Hematopoietic multipotent progenitor cell (in vitro differentiated cells): ENCODE results near the gene NPB. TPM values are rescaled to one million over a fixed set of nuclear protein-coding genes. Genes with fewer than 3 reads are reported as not detected.

ENCODE experiments used
- DNase-seq, 3 donors: peaks; one replicate each; pipeline ENCODE4 v3.0.0-alpha.2; 2011 to 2015; ENCODE audit warnings: low read depth in 2 of 3, low spot score in 2 of 3
- total RNA-seq: library from RNA; depleted of rRNA; stranded (reverse); fragments of >200 nt; gene quantifications from one replicate; pipeline ENCODE4 v1.2.3, GENCODE V29; 2012

The NPB gene
- total RNA-seq, 1 donor, result 0.54 TPM

DNA sequence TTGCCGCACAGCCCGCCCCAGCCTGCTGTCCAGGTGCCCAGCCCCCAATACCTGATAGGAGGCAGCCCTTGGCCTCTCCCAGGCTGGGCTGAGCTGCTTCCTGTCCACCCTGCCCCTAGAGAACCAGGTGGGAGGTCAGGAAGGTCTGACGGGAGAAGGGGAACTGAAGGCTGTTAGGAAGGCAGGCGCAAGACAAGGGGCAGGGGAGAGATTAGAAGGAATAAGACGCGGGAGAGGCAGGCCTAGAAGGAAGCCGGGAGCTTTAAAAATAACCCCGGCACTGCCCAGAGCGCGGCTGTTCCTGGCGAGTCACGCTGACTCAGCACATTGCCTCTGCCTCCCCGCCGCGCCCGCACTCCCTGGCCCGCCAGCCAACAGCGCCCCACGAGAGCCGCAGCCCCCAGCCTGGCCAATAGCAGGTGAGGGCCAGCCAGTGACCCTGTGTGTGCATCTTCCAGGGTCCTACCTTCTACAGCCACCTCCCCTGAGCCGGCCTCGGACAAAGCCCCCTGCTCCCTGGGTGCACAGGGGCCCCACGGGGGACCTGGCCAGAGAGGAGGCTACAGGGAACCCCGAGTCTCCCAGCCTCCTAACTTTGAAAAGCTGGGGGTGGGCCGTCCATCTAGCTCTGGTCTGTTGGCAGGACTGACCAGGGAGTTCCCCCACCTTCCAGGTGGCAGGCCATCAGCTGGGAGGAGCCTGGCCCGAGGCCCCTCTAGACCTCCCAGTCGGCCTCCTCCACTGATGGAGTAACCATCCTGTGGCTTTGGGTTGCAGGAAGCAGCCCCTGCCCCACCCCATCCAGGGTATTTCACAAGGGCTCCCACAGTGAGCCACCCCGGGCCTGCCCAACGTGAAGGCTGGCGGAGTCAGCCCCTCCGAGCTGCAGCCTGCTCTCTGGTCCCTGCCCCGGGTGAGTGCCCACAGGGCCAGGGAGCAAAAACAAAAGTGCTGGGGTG, 21.5 kb downstream of the NPB start:
- DNase-seq, result peak in 2 of 3 donors; percentile 83 to 86

DNA sequence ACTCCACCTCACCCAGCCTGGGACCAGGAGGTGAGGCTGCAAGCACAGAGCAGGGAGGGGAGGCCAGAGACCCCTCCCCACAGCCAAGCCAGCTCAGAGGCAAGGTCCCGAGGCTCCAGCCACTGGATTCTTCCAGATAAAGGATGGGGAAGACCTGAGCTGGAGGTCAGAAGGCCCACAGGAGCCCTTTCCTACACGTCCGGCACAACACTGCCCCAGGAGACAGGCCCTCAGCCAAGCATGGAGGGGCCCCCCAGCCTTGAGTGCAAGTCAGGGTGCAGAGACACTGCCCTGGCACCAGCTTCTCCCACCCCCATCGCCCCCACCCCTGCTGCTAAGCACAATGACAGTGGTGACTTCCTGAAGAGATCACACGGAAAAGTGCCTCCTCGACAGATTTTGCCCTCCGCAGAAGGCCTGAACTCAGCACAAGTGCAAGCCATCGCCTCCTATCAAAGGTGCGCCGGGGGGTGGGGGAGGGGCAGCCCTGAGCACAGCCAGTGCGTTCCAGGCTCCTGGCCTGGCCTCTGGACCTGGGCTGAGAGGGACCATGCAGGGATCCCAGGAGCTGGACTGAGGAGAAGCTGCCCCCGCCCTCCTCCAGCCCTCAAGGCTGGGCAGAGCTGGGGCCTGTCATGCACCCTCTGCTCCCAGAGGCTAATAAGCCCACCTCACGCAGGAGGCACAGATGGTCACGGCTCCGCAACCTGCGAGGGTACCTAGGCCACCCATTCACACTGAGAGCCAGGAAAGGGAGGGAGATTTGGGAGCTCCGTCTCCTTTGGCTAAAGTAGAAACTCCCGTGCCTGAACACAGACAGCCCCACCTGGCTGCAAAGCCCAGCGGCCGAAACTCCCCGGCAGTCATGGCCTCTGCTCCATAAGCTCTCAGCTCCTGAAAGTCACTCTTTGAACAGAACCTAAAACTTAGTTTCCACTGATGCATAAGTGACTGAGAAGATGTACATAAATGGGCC, 22.8 kb downstream of the NPB start:
- DNase-seq, result no peak

GRCh38 chr17:81925860-81926450, 23.9 kb downstream of the NPB start:
- DNase-seq, result no peak

DNA sequence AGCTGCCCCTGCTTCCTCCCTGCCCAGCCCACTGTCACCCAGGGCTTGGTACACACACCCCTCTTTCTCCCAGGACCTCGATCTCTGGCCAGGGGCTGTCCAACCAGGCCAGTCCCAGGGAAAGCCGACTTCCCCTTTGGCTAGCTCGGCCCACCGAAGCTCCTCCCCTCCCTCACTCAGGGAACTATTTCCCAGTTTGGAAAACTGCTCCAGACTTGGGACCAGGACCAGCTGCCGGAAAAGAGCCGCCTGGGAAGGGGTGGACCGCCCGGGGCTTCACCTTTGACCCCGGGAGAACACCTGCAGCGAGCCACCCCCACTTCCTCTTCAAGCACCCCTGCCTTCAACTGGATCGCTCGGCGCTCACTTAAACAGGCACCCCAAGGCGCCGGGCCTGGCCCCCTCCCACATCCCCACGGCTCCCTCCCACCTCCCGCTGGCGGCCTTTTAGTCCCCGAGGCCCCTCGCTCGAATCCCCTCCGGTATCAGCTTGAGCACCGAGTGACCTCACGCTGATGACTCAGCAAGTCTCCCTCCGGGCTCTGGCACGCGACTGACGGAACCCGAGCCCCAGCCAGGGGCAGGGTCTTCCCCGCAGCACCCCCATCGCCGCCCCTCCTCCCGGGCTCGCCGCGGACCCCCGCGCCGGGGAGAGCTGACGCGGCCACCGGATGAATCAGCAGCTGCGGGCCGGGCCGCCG, 24.6 kb downstream of the NPB start:
- DNase-seq, result peak; percentile 31 to 93 (median 88)

DNA sequence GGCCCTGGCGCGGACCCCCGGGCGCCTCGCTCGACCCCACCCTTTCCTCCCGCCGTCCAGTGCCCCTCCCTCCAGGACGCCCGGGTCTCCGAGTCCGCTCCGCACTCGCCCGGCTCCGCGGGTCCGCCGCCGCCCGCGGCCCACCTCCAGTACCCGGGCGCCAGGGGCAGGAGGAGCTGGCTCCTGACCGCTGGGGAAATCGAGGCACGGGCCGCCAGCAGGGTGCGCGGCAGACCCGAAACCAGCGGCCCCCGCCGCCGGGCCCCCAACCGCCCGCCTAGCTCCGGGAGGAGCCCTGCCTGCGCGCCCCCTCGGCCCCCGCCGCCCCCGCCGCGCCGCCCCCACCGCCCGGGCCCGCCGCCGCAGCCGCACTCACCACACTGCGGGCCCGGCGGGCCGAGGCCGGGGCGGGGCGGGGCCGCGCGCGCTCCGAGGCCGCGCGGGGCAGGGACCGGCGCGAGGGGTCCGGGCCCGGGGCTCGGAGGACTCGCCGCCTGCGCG, 25.2 kb downstream of the NPB start:
- DNase-seq, result no peak

GRCh38 chr17:81927653-81928543, 25.9 kb downstream of the NPB start, which contains the start of gene MAFG:
Gene MAFG, minus strand, starts transcription at chr17:81927735. Its CDS starts 4,550 bp downstream, at chr17:81923185.
- peak; percentile 90 to 96 (median 93) for DNase-seq

DNA sequence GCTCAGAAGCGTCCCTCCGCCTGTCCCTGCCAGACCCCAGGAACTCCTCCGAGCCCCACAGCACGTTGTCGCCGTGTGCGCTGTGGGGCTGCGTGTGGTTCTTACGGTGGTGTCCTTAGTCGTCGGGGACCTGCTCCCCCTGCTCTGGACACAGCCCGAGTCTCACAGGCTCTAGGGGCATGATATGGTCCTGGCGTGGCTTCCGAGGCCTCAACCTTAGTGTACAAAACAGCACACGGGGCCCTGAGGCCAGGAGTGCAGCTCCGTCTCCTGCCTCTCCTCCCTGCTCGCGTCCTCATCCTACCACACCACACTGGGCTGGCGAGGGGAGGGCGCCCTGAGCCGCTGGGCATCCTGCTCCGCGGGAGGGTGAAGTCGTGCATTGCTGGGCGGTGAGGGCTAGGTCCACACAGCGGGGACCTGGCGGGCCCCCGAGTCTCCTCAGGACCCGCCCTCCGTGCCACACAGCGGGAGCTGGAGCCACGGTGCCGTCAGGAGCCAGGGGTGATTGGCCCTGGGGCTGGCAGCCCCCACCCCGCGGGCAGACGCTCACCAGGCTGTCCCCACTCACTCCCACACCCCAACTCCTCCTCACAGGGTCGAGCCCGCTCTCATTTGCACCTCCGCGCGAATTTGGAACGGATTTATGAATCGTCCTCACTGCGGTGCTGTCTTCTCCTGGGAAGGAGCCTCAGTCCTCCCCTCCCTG, 26.7 kb downstream of the NPB start:
- no peak for DNase-seq

- no peak for DNase-seq
These were observed 27.5 kb downstream of the NPB start for GRCh38 chr17:81929253-81930141.

DNA sequence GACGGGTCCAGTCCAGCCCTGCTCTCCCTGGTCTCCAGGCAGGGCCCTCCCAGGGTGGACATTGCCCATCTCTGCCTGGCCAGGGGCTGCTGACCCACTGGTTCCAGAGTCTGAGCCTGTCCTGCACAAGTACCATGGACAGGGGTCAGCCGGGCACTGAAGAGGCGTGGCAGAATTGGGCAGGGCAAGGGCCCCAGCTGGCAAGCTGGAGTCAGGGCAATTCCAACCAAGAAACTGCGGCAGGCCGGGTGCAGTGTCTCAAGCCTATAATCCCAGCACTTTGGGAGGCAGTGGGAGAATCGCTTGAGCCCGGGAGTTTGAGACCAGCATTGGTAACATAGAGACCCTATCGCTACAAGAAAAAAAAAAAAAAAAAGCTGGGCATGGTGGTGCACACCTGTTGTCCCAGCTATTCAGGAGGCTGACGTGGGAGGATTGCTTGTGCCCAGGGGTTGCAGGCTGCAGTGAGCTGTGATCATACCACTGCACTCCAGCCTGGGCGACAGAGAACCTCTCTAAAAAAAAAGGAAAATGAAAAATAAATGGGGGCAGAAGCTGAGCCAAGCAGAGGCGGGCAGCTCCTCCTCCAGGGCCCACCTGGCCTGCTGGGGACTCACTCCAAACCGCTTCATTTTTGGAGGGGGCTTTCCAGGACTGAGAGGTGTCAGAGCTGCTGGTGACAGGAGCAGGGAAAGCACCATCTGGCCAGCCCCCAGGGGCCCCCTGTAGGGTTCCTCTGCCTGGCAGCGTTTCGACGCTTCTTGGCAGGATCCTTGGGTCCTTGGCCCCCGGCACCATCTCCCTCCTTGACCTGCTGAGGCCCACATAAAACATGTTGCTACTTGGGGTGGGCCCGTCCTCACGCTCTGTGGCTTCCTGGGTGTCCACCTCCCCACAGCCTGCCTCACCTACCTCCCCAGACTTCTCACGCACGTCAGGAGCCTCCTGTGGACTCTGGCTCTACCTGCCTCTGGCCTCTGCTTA, 28.4 kb downstream of the NPB start:
- DNase-seq, result peak in 2 of 3 donors; percentile 43 to 47

GRCh38 chr17:81931189-81931556, 29.1 kb downstream of the NPB start:
- DNase-seq, result no peak

DNA sequence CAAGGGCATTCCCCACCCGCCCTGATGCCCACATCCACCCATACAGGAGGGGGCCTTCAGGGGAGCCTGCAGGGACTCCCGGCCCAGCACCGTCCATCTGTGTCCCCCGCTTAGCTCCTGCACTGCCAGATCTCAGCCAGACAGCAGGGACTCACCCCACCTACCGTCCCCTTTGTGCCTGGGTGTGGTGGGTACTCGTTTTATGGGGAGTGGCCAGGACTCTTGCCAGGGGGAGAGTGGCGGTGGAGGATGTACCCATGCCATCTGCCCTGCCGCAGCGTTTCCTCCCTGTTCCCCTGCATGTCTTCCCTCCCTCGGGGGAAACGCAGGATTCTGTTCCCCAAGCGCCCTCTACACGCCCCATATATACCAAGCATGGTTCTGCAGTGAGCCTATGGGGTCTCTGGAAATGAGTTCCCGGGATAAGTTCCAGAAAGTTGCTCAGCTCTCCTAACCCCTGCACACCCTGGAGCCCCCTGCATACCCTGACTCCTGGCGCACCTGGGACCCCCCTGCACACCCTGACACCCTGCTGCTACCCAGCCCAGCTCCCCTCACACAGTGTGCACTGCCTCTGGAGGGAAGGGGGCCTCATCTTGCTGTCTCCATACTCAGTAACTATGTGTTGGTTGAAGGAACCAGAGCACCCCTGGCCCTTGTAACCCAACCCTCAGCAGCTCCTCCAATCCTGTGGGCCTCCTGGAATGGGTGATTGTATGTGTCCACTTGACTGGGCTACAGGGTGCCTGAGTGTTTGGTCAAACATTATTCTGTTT, 29.7 kb downstream of the NPB start:
- DNase-seq, result no peak

- DNase-seq, result no peak
These were observed 30.4 kb downstream of the NPB start for GRCh38 chr17:81932333-81932983.

GRCh38 chr17:81933178-81933699, 31.2 kb downstream of the NPB start:
- DNase-seq, result no peak

- DNase-seq, result no peak
These were observed 32.2 kb downstream of the NPB start for GRCh38 chr17:81934098-81934757.
